Measurements from ENCODE around the gene KANK3. TPM values are rescaled to one million over a fixed set of nuclear protein-coding genes. Genes with fewer than 3 reads are reported as not detected.
"Not testable (repeated sequence)": the region's sequence is repeated elsewhere in the genome, so short reads cannot be mapped to it uniquely, and the experiment has no call there.

Gene KANK3
- total RNA-seq, 1 donor from 2014 or later: 0.89 TPM

DNA sequence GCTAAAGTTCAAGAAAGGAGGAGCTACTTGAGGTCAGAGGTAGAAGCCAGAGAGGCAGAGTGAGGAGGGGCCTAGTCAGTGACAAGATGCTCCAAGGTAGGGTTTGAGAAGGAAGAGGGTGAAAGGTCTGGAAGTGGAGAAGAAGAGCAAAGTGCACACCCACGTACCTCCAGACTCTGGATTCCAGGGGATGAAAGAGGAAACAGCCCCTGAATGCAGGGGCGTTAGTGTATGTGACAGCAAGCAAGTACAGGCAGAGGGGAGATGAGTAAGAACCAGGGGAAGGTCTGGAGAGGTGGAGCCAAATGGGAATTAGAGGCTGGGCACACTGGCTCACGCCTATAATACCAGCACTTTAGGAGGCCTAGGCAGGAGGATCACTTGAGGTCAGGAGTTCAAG lies 13.1 kb downstream of the KANK3 start:
- Mint-ChIP-seq H3K4me3 (ENCODE audit: low read depth) (no peak overlapping the region), H3K27ac (no peak overlapping the region), H3K36me3 (ENCODE audit: low read depth) (no peaks in the 10 kb centered on the region), H3K9me3 (no peaks in the 10 kb centered on the region), H3K4me1 (ENCODE audit: low read depth) (no peaks in the 10 kb centered on the region), H3K27me3 (ENCODE audit: low read depth) (peaks cover 22% of the 10 kb centered on the region)
- DNase-seq (ENCODE audit: low spot score): no peak
- intact Hi-C loops (cut with micrococcal nuclease): no loop called here

GRCh38 chr19:8325454-8325853 lies 17.6 kb downstream of the KANK3 start:
- Mint-ChIP-seq H3K27ac (no peak overlapping the region), H3K9me3 (no peaks in the 10 kb centered on the region), H3K36me3 (ENCODE audit: low read depth) (peaks cover 35% of the 10 kb centered on the region), H3K4me3 (ENCODE audit: low read depth) (no peak overlapping the region), H3K27me3 (ENCODE audit: low read depth) (peaks cover 12% of the 10 kb centered on the region), H3K4me1 (ENCODE audit: low read depth) (peaks cover 5% of the 10 kb centered on the region)
- intact Hi-C loops (cut with micrococcal nuclease): no loop called here
- DNase-seq (ENCODE audit: low spot score): no peak

- DNase-seq (ENCODE audit: low spot score): no peak
Measured at GRCh38 chr19:8324186-8325050, 18.6 kb downstream of the KANK3 start.

GRCh38 chr19:8323781-8324185 lies 19.3 kb downstream of the KANK3 start:
- Mint-ChIP-seq H3K36me3 (ENCODE audit: low read depth) (peaks cover 39% of the 10 kb centered on the region), H3K4me3 (ENCODE audit: low read depth) (peak overlapping the region; percentile 17), H3K27ac (no peak overlapping the region), H3K9me3 (no peaks in the 10 kb centered on the region), H3K27me3 (ENCODE audit: low read depth) (peaks cover 8% of the 10 kb centered on the region), H3K4me1 (ENCODE audit: low read depth) (peaks cover 12% of the 10 kb centered on the region)
- intact Hi-C loops (cut with micrococcal nuclease): loop anchor here (5.0 kb wide), 1 partner anchor 316 kb away; the partner anchor contains the start of gene ELAVL1
- no peak for DNase-seq (ENCODE audit: low spot score)

More at GRCh38 chr19:8324186-8325050, 18.6 kb downstream of the KANK3 start:
- H3K27ac Mint-ChIP-seq: no peak overlapping the region
- no peak overlapping the region for H3K4me3 Mint-ChIP-seq (ENCODE audit: low read depth)
- H3K27me3 Mint-ChIP-seq (ENCODE audit: low read depth): peaks cover 8% of the 10 kb centered on the region
- H3K9me3 Mint-ChIP-seq: no peaks in the 10 kb centered on the region
- H3K4me1 Mint-ChIP-seq (ENCODE audit: low read depth): peaks cover 12% of the 10 kb centered on the region
- intact Hi-C loops (cut with micrococcal nuclease): loop anchor here (5.0 kb wide), 1 partner anchor 317 kb away; the partner anchor contains the start of gene ELAVL1
- peaks cover 38% of the 10 kb centered on the region for H3K36me3 Mint-ChIP-seq (ENCODE audit: low read depth)

GRCh38 chr19:8322638-8322997 lies 20.4 kb downstream of the KANK3 start:
- no peak for DNase-seq (ENCODE audit: low spot score)
- Mint-ChIP-seq H3K36me3 (ENCODE audit: low read depth) (peaks cover 39% of the 10 kb centered on the region), H3K27me3 (ENCODE audit: low read depth) (peaks cover 5% of the 10 kb centered on the region), H3K9me3 (no peaks in the 10 kb centered on the region), H3K27ac (peak overlapping the region; percentile 55), H3K4me1 (ENCODE audit: low read depth) (peaks cover 12% of the 10 kb centered on the region), H3K4me3 (ENCODE audit: low read depth) (peak overlapping the region; percentile 99)
- intact Hi-C loops (cut with micrococcal nuclease): loop anchor here (5.0 kb wide), 1 partner anchor 315 kb away; the partner anchor contains the start of gene ELAVL1

DNA sequence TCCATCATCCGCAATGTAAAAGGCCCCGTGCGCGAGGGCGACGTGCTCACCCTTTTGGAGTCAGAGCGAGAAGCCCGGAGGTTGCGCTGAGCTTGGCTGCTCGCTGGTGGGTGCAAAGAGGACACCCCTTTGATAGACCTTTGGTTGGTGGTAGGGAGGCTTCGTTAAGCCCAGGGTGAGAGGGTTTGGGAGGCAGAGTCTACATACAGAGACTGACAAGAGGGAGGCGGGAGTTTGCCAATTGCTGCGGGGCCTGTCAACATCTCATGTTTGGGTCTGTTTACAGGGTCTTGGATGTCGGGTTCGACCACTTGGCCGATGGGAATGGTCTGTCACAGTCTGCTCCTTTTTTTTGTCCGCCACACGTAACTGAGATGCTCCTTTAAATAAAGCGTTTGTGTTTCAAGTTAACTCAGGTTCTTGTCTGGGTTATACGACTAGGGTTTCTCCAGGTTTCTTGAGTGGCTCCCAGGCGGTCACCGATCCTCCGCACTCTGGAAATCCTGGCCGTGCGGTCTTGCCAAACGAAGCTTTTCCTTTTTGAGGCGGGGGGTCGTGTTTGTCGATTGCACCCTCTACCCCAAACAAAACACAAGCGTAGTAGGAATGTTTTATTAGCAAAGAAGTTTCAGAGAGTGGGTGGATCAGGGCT lies 20.9 kb downstream of the KANK3 start:
- Mint-ChIP-seq H3K4me3 (ENCODE audit: low read depth) (peak overlapping the region; percentile 99), H3K9me3 (no peaks in the 10 kb centered on the region), H3K36me3 (ENCODE audit: low read depth) (peaks cover 44% of the 10 kb centered on the region), H3K4me1 (ENCODE audit: low read depth) (peaks cover 12% of the 10 kb centered on the region), H3K27ac (peak overlapping the region; percentile 98), H3K27me3 (ENCODE audit: low read depth) (peaks cover 5% of the 10 kb centered on the region)
- intact Hi-C loops (cut with micrococcal nuclease): loop anchor here (1.0 to 5.0 kb wide), 2 partner anchors 14 to 315 kb away; partner anchors contain the start of genes CD320 and ELAVL1
- DNase-seq (ENCODE audit: low spot score): no peak

- Mint-ChIP-seq H3K27me3 (ENCODE audit: low read depth) (no peaks in the 10 kb centered on the region), H3K9me3 (no peaks in the 10 kb centered on the region), H3K36me3 (ENCODE audit: low read depth) (peaks cover 44% of the 10 kb centered on the region), H3K4me3 (ENCODE audit: low read depth) (peak within 1 kb of the TSS; percentile 99), H3K4me1 (ENCODE audit: low read depth) (peaks cover 12% of the 10 kb centered on the region), H3K27ac (peak within 1 kb of the TSS; percentile 98)
- peak; percentile 96 for DNase-seq (ENCODE audit: low spot score)
- intact Hi-C loops (cut with micrococcal nuclease): loop anchor here (1.0 to 5.0 kb wide), 2 partner anchors 13 to 314 kb away; partner anchors contain the start of genes CD320 and ELAVL1
Measured at GRCh38 chr19:8321067-8321985, 21.7 kb downstream of the KANK3 start, which contains the start of the genes NDUFA7 and RPS28. TSS of gene NDUFA7 (minus strand) at chr19:8321375. CDS start at chr19:8321358, 17 bp downstream. TSS of gene RPS28 (plus strand) at chr19:8321496. CDS start at chr19:8321531, 35 bp downstream.

DNA sequence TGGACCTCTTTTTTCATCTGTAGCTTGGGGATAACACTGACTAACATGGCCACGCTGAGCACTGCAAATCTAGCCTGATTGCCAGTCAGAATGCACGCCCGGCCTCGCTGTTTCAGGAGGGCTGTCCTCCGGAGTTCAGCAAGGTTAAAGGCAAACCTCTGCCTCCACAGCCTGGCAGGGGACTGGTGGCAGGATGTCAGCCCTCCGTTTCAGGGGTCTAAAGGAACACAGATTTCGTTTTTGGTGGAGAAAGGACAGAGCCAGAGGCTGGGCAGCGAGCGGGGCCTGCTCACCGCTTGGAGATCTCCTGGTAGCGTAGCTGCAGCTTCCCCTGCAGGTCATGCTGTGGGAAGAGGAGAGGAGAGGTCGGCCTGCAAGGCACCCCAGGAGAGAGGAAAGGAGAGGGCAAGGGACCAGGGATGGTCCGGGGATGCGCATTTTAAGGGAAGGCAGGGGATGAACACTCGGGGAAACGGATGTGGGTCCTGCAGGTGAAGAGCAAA lies 22.4 kb downstream of the KANK3 start:
- intact Hi-C loops (cut with micrococcal nuclease): loop anchor here (1.0 to 5.0 kb wide), 2 partner anchors 12 to 313 kb away; partner anchors contain the start of genes CD320 and ELAVL1
- Mint-ChIP-seq H3K36me3 (ENCODE audit: low read depth) (peaks cover 46% of the 10 kb centered on the region), H3K4me3 (ENCODE audit: low read depth) (peak overlapping the region; percentile 99), H3K27ac (peak overlapping the region; percentile 98), H3K9me3 (no peaks in the 10 kb centered on the region), H3K4me1 (ENCODE audit: low read depth) (peaks cover 12% of the 10 kb centered on the region), H3K27me3 (ENCODE audit: low read depth) (no peaks in the 10 kb centered on the region)
- DNase-seq (ENCODE audit: low spot score): no peak

GRCh38 chr19:8319807-8320520 lies 23.1 kb downstream of the KANK3 start:
- Mint-ChIP-seq H3K9me3 (no peaks in the 10 kb centered on the region), H3K27ac (peak overlapping the region; percentile 98), H3K4me1 (ENCODE audit: low read depth) (peaks cover 12% of the 10 kb centered on the region), H3K27me3 (ENCODE audit: low read depth) (no peaks in the 10 kb centered on the region), H3K36me3 (ENCODE audit: low read depth) (peaks cover 53% of the 10 kb centered on the region), H3K4me3 (ENCODE audit: low read depth) (peak overlapping the region; percentile 99)
- intact Hi-C loops (cut with micrococcal nuclease): loop anchor here (5.0 kb wide), 1 partner anchor 313 kb away; the partner anchor contains the start of gene ELAVL1
- no peak for DNase-seq (ENCODE audit: low spot score)

DNA sequence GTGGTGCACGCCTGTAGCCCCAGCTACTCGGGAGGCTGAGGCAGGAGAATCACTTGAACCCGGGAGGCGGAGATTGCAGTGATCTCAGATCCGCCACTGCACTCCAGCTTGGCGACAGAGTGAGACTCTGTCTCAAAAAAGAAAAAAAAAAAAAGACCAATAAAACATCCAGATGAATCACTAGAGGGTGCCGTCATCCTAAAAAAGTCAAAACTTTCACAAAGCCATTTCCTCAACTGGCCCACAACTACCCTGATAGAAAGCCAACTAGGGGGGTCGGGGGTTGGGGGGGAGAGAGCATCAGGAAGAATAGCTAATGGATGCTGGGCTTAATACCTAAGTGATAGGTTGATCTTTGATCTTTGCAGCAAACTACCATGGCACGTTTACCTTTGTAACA lies 24.2 kb downstream of the KANK3 start:
- H3K9me3 Mint-ChIP-seq; DNase-seq (ENCODE audit: low spot score); intact Hi-C loops (cut with micrococcal nuclease); H3K27ac Mint-ChIP-seq; H3K27me3 Mint-ChIP-seq (ENCODE audit: low read depth): not testable (repeated sequence)
- H3K4me1 Mint-ChIP-seq (ENCODE audit: low read depth): peaks cover 12% of the 10 kb centered on the region
- peaks cover 52% of the 10 kb centered on the region for H3K36me3 Mint-ChIP-seq (ENCODE audit: low read depth)
- H3K4me3 Mint-ChIP-seq (ENCODE audit: low read depth): peak overlapping the region; percentile 17

- no peak overlapping the region for H3K27ac Mint-ChIP-seq
- H3K4me3 Mint-ChIP-seq (ENCODE audit: low read depth): no peak overlapping the region
- peaks cover 7% of the 10 kb centered on the region for H3K4me1 Mint-ChIP-seq (ENCODE audit: low read depth)
- H3K27me3 Mint-ChIP-seq (ENCODE audit: low read depth): no peaks in the 10 kb centered on the region
- intact Hi-C loops (cut with micrococcal nuclease): no loop called here
- H3K36me3 Mint-ChIP-seq (ENCODE audit: low read depth): peaks cover 29% of the 10 kb centered on the region
- H3K9me3 Mint-ChIP-seq: no peaks in the 10 kb centered on the region
- no peak for DNase-seq (ENCODE audit: low spot score)
Measured at GRCh38 chr19:8316351-8317125, 26.5 kb downstream of the KANK3 start.
